HCT116 (cell line): Measurements from ENCODE around the gene PREX1. TPM values are rescaled to one million over a fixed set of nuclear protein-coding genes. Genes with fewer than 3 reads are reported as not detected.

ENCODE experiments used
- ATAC-seq: fragments of 200-7000 bp; cut with Tn5 transposase; 2 replicates; pipeline ENCODE4 v1.9.1; 2020; ENCODE audit warnings: mild to moderate bottlenecking, moderate library complexity
- BruUV-seq: library from RNA; stranded (reverse); fragments of 400-500 nt; replicated peaks from 2 replicates; lab custom pipeline; 2021; lab: Mats Ljungman, UMichigan
- CTCF ChIA-PET: fragments of 300-600 bp; sonication (Branson Sonifier 250); formaldehyde crosslinking; loops from one replicate; lab custom pipeline; 2021; ENCODE audit warnings: antibody characterized with exemption; lab: Charles Lee
- POLR2A ChIA-PET: fragments of 300-600, 350-600 bp; sonication (Branson Sonifier 250); formaldehyde crosslinking; loops from one replicate; lab custom pipeline; 2021; ENCODE audit warnings: antibody characterized with exemption; lab: Charles Lee
- RAD21 ChIA-PET, 2 experiments: fragments of 300-600 bp; sonication (Branson Sonifier 250); formaldehyde crosslinking; loops; one replicate each; lab custom pipeline; 2023; ENCODE audit warnings: low total read pairs in 2 of 2; ENCODE audit not compliant: uncharacterized antibody in 2 of 2, unreplicated experiment in 2 of 2, low non-redundant PET in 1 of 2; lab: Charles Lee
- DNase-seq: peaks from one replicate; pipeline ENCODE4 v3.0.0-alpha.2; 2010; ENCODE audit warnings: low read depth, low spot score
- H2AFZ ChIP-seq: fragments of 200-600 bp; shearing (Covaris generic), sonication (generic); 2 replicates; pipeline ENCODE4 v1.6.1; 2017; ENCODE audit warnings: low read depth, mixed run types, mixed read lengths, antibody characterized with exemption, low read length; ENCODE audit not compliant: poor library complexity, severe bottlenecking
- H3K27ac ChIP-seq: 2 replicates; pipeline ENCODE4 v1.5.1; 2012; ENCODE audit warnings: low read depth, low read length
- H3K27me3 ChIP-seq: fragments of 200-600 bp; sonication (generic); 2 replicates; pipeline ENCODE4 v1.6.1; 2016; ENCODE audit warnings: mixed run types, low read length, mixed read lengths; ENCODE audit not compliant: insufficient read depth
- H3K36me3 ChIP-seq, 2 experiments: fragments of 200-500 bp in 1 of 2; fragments of 200-600 bp in 1 of 2; sonication (Bioruptor generic) in 1 of 2; sonication (generic) in 1 of 2; 2 replicates each; pipeline versions ENCODE4 v1.5.1 to v1.6.1; 2014 to 2016; ENCODE audit warnings: low read length in 2 of 2, inconsistent platforms in 1 of 2, mixed read lengths in 1 of 2, mixed run types in 1 of 2; ENCODE audit not compliant: insufficient read depth in 2 of 2, control insufficient read depth in 1 of 2
- H3K4me1 ChIP-seq, 2 experiments: fragments of 200-600 bp in 1 of 2; sonication (generic) in 1 of 2; 2 replicates each; pipeline versions ENCODE4 v1.5.1 to v1.6.1; 2012 to 2017; ENCODE audit warnings: low read length in 2 of 2, inconsistent platforms in 1 of 2, mild to moderate bottlenecking in 1 of 2, mixed read lengths in 1 of 2, mixed run types in 1 of 2, moderate library complexity in 1 of 2; ENCODE audit not compliant: insufficient read depth in 2 of 2, control insufficient read depth in 1 of 2
- H3K4me2 ChIP-seq: fragments of 200-600 bp; sonication (generic); 2 replicates; pipeline ENCODE4 v1.6.1; 2017; ENCODE audit warnings: mixed run types, low read length, mixed read lengths
- H3K4me3 ChIP-seq, 2 experiments: fragments of 200-600 bp in 1 of 2; sonication (generic) in 1 of 2; replicated peaks in 1 of 2; 2 replicates each; pipeline ENCODE4 v1.5.1; 2011 to 2016; ENCODE audit warnings: low read length in 2 of 2, control low read depth in 1 of 2, low read depth in 1 of 2, mild to moderate bottlenecking in 1 of 2, mixed read lengths in 1 of 2, mixed run types in 1 of 2
- H3K79me2 ChIP-seq: fragments of 200-600 bp; sonication (generic); 2 replicates; pipeline ENCODE4 v1.6.1; 2017; ENCODE audit warnings: mild to moderate bottlenecking, mixed run types, low read length, moderate library complexity, mixed read lengths; ENCODE audit not compliant: insufficient read depth
- H3K9ac ChIP-seq: fragments of 200-600 bp; sonication (generic); 2 replicates; pipeline ENCODE4 v1.6.1; 2016; ENCODE audit warnings: low read length, mixed read lengths
- H3K9me2 ChIP-seq: fragments of 200-600 bp; sonication (generic), shearing (Covaris generic); 2 replicates; pipeline ENCODE4 v1.6.1; 2017; ENCODE audit warnings: mixed run types, mild to moderate bottlenecking, moderate library complexity; ENCODE audit not compliant: insufficient read depth
- H3K9me3 ChIP-seq, 2 experiments: fragments of 200-500 bp in 1 of 2; fragments of 200-600 bp in 1 of 2; sonication (Bioruptor generic) in 1 of 2; sonication (generic) in 1 of 2; 2 replicates each; pipeline ENCODE4 v1.6.1; 2014 to 2017; ENCODE audit warnings: low read length in 2 of 2, mixed read lengths in 2 of 2, inconsistent platforms in 1 of 2, low read depth in 1 of 2, mild to moderate bottlenecking in 1 of 2, mixed run types in 1 of 2, moderate library complexity in 1 of 2; ENCODE audit not compliant: control insufficient read depth in 1 of 2, insufficient read depth in 1 of 2
- H4K20me1 ChIP-seq: fragments of 200-600 bp; sonication (generic), shearing (Covaris generic); 2 replicates; pipeline ENCODE4 v1.6.1; 2017; ENCODE audit warnings: mixed run types, mild to moderate bottlenecking, moderate library complexity; ENCODE audit not compliant: insufficient read depth
- CEBPB ChIP-seq: IDR thresholded peaks from 2 replicates; pipeline ENCODE4 v1.6.1; 2012; ENCODE audit warnings: low read depth
- ELF1 ChIP-seq: IDR thresholded peaks from 2 replicates; pipeline ENCODE4 v1.6.1; 2012; ENCODE audit warnings: low read depth, borderline replicate concordance
- EZH2 ChIP-seq: fragments of 200-600 bp; sonication (generic); IDR thresholded peaks from 2 replicates; pipeline ENCODE4 v1.6.1; 2017; ENCODE audit warnings: antibody characterized with exemption, mixed run types
- EZH2phosphoT487 ChIP-seq: fragments of 200-600 bp; IDR thresholded peaks from 2 replicates; pipeline ENCODE4 v1.6.1; 2018; ENCODE audit warnings: antibody characterized with exemption, borderline replicate concordance
- POLR2A ChIP-seq: IDR thresholded peaks from 2 replicates; pipeline ENCODE4 v1.7.0; 2011; ENCODE audit warnings: borderline replicate concordance; ENCODE audit not compliant: insufficient read depth, insufficient read length; ENCODE audit errors: extremely low read depth
- POLR2AphosphoS5 ChIP-seq: IDR thresholded peaks from 2 replicates; pipeline ENCODE4 v1.6.1; 2011; ENCODE audit warnings: mild to moderate bottlenecking, low read depth, low read length, moderate library complexity
- SIN3A ChIP-seq: IDR thresholded peaks from 2 replicates; pipeline ENCODE4 v1.6.1; 2012; ENCODE audit warnings: low read depth
- SP1 ChIP-seq: IDR thresholded peaks from 2 replicates; pipeline ENCODE4 v1.6.1; 2012; ENCODE audit warnings: low read depth
- SRF ChIP-seq: IDR thresholded peaks from 2 replicates; pipeline ENCODE4 v1.6.1; 2012; ENCODE audit warnings: low read depth
- TCF7L2 ChIP-seq: IDR thresholded peaks from 2 replicates; pipeline ENCODE4 v1.7.0; 2011; ENCODE audit warnings: borderline replicate concordance, inconsistent platforms; ENCODE audit not compliant: insufficient read depth, insufficient read length; ENCODE audit errors: extremely low read depth
- YY1 ChIP-seq: IDR thresholded peaks from 2 replicates; pipeline ENCODE4 v1.6.1; 2011; ENCODE audit warnings: low read length, low read depth, moderate library complexity, mild to moderate bottlenecking; ENCODE audit not compliant: insufficient replicate concordance; ENCODE audit errors: extremely low read depth
- ZFX ChIP-seq: fragments of 450-650 bp; IDR thresholded peaks from 2 replicates; pipeline ENCODE4 v1.6.1; 2017
- ZNF274 ChIP-seq: fragments of 200-500 bp; sonication (Bioruptor generic); IDR thresholded peaks from 2 replicates; pipeline ENCODE4 v1.6.1; 2014; ENCODE audit warnings: mild to moderate bottlenecking, low read depth, low read length, inconsistent platforms
- intact Hi-C: fragments of 100-400 bp; cut with micrococcal nuclease; formaldehyde crosslinking; loops from 2 replicates; pipeline ENCODE4 v1.10.0; 2022
- total RNA-seq: library from RNA; stranded (reverse); gene quantifications from one replicate; pipeline ENCODE4 v1.2.1, GENCODE V29; 2021; ENCODE audit not compliant: unreplicated experiment

Gene PREX1
- total RNA-seq, 1 experiment from 2014 or later = 6.1 TPM

DNA sequence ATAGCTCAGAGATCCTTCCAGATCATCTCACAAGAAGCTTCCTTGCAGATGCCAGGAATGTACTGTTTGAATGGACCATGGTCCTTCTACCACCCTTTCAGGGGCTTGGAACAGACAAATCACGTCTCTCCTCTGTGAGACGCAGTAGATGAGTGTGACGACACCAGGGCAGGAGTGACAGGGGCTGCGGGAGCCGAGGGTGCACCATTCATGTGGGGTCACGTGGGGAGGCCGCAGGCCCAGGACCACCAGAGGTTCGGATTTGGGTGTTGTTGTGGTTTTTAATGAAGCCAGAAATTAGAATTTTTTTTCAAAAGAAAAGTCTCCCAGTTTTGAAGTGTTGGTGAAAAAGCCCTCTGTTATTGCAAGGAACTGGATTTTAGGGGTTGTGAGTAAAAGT lies 79.2 kb downstream of the PREX1 start:
- no peaks in the 10 kb centered on the region for H3K4me1 ChIP-seq
- no peak overlapping the region for H3K27ac ChIP-seq
- no peak for ATAC-seq
- H3K79me2 ChIP-seq = no peaks in the 10 kb centered on the region
- no peaks in the 10 kb centered on the region for H3K9me3 ChIP-seq
- H3K4me3 ChIP-seq = no peak overlapping the region
- DNase-seq = no peak
- intact Hi-C loops = no loop called here
- no peak overlapping the region for H3K9ac ChIP-seq
- no peaks in the 10 kb centered on the region for H3K27me3 ChIP-seq
- no peak overlapping the region for H2AFZ ChIP-seq
- ChIA-PET RAD21 (no interaction called here), POLR2A (no interaction called here), CTCF (no interaction called here)
- no peak overlapping the region for H3K4me2 ChIP-seq
- H4K20me1 ChIP-seq = no peaks in the 10 kb centered on the region
- TF ChIP-seq SP1 = no peak
- TF ChIP-seq YY1 = no peak
- TF ChIP-seq SRF = no peak
- no peak for TF ChIP-seq EZH2
- no peak for TF ChIP-seq ZFX
- TF ChIP-seq POLR2AphosphoS5 = no peak
- H3K36me3 ChIP-seq = no peaks in the 10 kb centered on the region
- no peaks in the 10 kb centered on the region for H3K9me2 ChIP-seq
- BruUV-seq = no TSS peak

DNA sequence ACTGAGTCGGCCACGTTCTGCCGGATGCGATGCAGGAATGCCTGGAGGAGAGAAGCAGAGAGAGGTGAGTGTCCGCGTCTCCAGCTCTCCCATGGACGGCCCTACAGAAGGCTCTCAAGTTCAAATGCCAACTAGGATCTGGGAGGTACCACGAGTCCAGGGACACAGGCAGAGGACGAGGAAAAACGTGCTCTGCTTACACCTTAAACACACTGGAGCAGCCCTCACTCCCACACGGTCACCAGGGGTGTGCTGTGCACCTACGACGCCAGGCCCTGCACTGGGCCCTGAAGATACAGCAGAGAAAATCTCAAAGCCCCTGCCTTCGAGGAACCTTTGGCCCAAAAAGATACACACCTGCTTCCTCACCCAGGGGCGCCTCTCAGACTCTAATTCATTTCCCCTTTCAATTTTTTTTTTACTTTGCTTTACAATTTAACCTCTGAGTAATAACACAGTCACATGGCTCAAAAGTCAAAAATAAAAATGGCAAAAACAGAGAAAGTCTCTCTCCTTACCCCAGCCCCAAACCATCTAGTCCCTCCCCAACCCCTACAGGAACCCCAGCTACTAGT lies 79.9 kb downstream of the PREX1 start:
- no TSS peak for BruUV-seq
- Histone ChIP-seq H3K4me1 (no peaks in the 10 kb centered on the region), H3K9ac (no peak overlapping the region), H3K36me3 (no peaks in the 10 kb centered on the region), H3K79me2 (no peaks in the 10 kb centered on the region), H2AFZ (no peak overlapping the region), H3K27ac (no peak overlapping the region), H4K20me1 (no peaks in the 10 kb centered on the region), H3K4me2 (no peak overlapping the region), H3K9me2 (no peaks in the 10 kb centered on the region), H3K4me3 (no peak overlapping the region), H3K9me3 (no peaks in the 10 kb centered on the region), H3K27me3 (no peaks in the 10 kb centered on the region)
- TF ChIP-seq SRF (no peak), POLR2A (no peak), TCF7L2 (no peak), POLR2AphosphoS5 (no peak), CEBPB (no peak), ELF1 (no peak), SIN3A (no peak), ZNF274 (no peak), EZH2phosphoT487 (no peak)
- intact Hi-C loops = no loop called here
- DNase-seq (no peak), ATAC-seq (no peak)
- ChIA-PET RAD21 (no interaction called here), CTCF (no interaction called here), POLR2A (no interaction called here)
